Measurements from ENCODE around the gene RALGAPA1. TPM values are rescaled to one million over a fixed set of nuclear protein-coding genes. Genes with fewer than 3 reads are reported as not detected.
"Not testable (repeated sequence)": the region's sequence is repeated elsewhere in the genome, so short reads cannot be mapped to it uniquely, and the experiment has no call there.

RALGAPA1 gene
- total RNA-seq, 2 donors from 2014 or later, result 38.9 to 60.2 TPM

DNA sequence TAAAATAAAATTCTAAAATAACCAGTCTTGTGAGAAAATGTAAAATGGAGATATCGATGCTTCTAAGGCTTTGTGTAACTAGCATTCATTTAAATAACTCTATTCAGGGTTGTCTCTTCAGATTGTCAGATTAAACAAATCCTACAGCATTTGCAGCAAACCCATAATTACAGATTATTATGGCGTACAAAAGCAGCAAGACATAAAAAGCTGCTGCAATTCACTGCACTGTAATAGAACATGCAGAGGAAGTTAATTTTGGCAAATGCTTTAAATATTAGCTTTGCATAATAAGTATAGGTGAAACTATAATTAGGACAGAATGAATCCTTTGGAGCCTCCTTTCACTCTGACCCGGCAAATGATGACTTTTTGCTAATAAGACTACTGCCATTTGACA is 176.8 kb downstream of the RALGAPA1 start:
- Mint-ChIP-seq H3K4me3 (no peak overlapping the region), H3K27ac (no peak overlapping the region), H3K4me1 (ENCODE audit: low read depth in 2 of 2) (no peaks in the 10 kb centered on the region), H3K27me3 (no peaks in the 10 kb centered on the region), H3K36me3 (peaks cover 6% of the 10 kb centered on the region), H3K9me3 (peaks cover 5% of the 10 kb centered on the region)
- no peak for DNase-seq (ENCODE audit: low spot score)
- no peak for ATAC-seq

DNA sequence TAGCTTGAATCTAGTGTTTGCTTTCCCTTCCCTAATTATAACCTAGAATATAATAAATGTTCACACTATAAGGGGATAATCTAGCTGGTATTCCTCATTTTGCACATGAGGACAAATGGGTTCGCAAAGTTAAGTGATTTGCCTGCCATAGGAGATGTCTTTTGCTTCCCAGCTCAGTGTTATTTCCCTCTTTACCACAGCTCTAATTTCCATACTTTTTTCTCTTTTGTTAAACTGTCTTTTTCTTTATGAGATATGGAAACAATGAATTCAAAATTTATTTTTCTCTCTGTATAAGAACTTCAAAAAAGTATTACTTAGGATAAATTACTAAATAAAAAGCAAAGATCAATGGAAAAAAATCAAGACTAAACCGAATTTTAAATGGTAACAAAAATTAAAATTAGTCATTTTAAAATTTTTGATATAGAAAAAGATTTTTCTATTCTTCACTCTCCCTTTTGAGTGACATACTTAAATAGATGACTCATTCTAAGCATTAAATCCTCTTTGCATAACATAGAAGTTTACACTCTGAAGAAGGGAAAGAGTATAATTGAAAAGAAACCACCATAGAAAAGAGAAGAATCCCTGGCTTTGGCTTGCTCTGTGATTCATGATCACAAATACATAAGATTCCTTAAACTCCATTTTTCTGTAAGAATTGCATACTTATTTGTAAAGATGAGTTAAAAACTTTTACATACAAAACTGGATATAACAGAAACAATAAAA is 177.9 kb downstream of the RALGAPA1 start:
- no peak overlapping the region for H3K4me3 Mint-ChIP-seq
- H3K27ac Mint-ChIP-seq, result no peak overlapping the region
- H3K4me1 Mint-ChIP-seq (ENCODE audit: low read depth in 2 of 2), result no peaks in the 10 kb centered on the region
- H3K9me3 Mint-ChIP-seq, result no peaks in the 10 kb centered on the region
- DNase-seq (ENCODE audit: low spot score) (no peak), ATAC-seq (no peak)
- no peaks in the 10 kb centered on the region for H3K27me3 Mint-ChIP-seq
- no peaks in the 10 kb centered on the region for H3K36me3 Mint-ChIP-seq

DNA sequence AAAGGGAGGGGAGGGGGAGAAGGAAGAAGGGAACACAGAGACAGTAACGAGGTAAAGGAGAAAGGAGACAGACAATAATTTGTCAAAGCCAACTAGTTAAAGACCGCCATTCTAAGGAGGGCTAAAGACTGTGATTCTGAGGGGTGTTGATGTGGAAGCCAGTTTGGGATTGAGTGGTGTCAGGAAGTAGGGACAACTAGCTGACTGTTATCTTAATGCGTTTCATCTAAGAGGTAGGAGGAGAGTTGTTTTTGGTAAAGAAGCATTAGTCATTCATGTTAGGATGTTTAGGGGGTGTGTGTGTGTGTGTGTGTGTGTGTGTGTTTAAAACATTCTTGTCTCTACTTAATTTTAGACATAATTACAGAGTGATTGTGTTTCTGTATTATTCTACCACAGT is 180.1 kb downstream of the RALGAPA1 start:
- H3K9me3 Mint-ChIP-seq, result no peaks in the 10 kb centered on the region
- H3K27ac Mint-ChIP-seq, result no peak overlapping the region
- ATAC-seq (no peak), DNase-seq (ENCODE audit: low spot score) (no peak)
- H3K4me3 Mint-ChIP-seq, result no peak overlapping the region
- peaks cover 7% of the 10 kb centered on the region for H3K36me3 Mint-ChIP-seq
- H3K4me1 Mint-ChIP-seq (ENCODE audit: low read depth in 2 of 2), result no peaks in the 10 kb centered on the region
- no peaks in the 10 kb centered on the region for H3K27me3 Mint-ChIP-seq

DNA sequence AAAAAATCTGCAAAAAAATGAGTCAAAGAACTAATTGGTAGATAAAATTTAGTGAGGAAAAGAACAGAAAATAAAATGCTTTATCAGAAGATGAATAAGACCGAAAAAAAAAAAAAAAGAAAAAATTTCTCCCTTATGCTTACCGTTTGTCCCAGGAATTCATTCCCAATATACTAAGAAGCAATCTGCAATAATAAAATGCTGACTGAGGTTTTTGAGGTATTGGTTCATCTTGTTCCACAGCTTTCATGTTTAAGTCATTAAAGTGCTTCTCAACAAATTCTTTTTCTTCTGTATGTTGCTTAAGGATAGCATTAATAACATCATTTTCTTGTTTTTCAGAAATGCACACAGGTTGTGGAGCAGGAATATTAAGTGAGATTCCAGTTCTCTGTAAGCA is 182.1 kb downstream of the RALGAPA1 start:
- not testable (repeated sequence) for H3K27ac Mint-ChIP-seq; H3K4me1 Mint-ChIP-seq (ENCODE audit: low read depth in 2 of 2); DNase-seq (ENCODE audit: low spot score); H3K4me3 Mint-ChIP-seq; ATAC-seq; H3K27me3 Mint-ChIP-seq; H3K9me3 Mint-ChIP-seq
- peaks cover 13% of the 10 kb centered on the region for H3K36me3 Mint-ChIP-seq

DNA sequence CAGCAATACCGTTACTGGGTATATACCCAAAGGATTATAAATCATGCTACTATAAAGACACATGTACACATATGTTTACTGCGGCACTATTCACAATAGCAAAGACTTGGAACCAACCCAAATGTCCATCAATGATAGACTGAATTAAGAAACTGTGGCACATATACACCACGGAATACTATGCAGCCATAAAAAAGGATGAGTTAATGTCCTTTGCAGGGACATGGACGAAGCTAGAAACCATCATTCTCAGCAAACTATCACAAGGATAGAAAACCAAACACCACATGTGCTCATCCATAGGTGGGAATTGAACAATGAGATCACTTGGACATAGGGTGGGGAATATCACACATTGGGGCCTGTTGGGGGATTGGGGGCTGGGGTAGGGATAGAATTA is 187.1 kb downstream of the RALGAPA1 start:
- not testable (repeated sequence) for H3K4me3 Mint-ChIP-seq; ATAC-seq; DNase-seq (ENCODE audit: low spot score); H3K9me3 Mint-ChIP-seq; H3K27me3 Mint-ChIP-seq; H3K4me1 Mint-ChIP-seq (ENCODE audit: low read depth in 2 of 2); H3K27ac Mint-ChIP-seq
- peaks cover 35% of the 10 kb centered on the region for H3K36me3 Mint-ChIP-seq

DNA sequence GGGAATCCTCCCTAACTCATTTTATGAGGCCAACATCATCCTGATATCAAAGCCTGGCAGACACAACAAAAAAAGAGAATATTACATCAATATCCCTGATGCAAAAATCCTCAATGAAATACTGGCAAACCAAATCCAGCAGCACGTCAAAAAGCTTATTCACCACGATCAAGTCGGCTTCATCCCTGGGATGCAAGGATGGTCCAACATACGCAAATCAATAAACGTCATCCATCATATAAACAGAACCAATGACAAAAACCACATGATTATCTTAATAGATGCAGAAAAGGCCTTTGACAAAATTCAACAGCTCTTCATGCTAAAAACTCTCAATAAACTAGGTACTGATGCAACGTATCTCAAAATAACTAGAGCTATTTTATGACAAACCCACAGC is 189.1 kb downstream of the RALGAPA1 start:
- H3K27me3 Mint-ChIP-seq; H3K4me1 Mint-ChIP-seq (ENCODE audit: low read depth in 2 of 2): not testable (repeated sequence)

DNA sequence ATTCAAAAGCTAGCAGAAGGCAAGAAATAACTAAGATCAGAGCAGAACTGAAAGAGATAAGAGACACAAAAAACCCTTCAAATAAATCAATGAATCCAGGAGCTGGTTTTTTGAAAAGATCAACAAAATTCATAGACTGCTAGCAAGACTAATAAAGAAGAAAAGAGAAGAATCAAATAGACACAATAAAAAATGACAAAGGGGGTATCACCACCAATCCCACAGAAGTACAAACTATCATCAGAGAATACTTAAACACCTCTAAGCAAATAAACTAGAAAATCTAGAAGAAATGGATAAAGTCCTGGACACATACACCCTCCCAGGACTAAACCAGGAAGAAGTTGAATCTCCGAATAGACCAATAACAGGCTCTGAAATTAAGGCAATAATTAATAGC is 189.6 kb downstream of the RALGAPA1 start:
- not testable (repeated sequence) for H3K9me3 Mint-ChIP-seq; H3K27ac Mint-ChIP-seq; H3K4me1 Mint-ChIP-seq (ENCODE audit: low read depth in 2 of 2); H3K4me3 Mint-ChIP-seq; DNase-seq (ENCODE audit: low spot score); ATAC-seq; H3K27me3 Mint-ChIP-seq
- peaks cover 39% of the 10 kb centered on the region for H3K36me3 Mint-ChIP-seq

More for the DNA sequence above, 189.1 kb downstream of the RALGAPA1 start:
- DNase-seq (ENCODE audit: low spot score); H3K9me3 Mint-ChIP-seq; H3K27ac Mint-ChIP-seq; ATAC-seq; H3K4me3 Mint-ChIP-seq: not testable (repeated sequence)
- H3K36me3 Mint-ChIP-seq, result peaks cover 41% of the 10 kb centered on the region

DNA sequence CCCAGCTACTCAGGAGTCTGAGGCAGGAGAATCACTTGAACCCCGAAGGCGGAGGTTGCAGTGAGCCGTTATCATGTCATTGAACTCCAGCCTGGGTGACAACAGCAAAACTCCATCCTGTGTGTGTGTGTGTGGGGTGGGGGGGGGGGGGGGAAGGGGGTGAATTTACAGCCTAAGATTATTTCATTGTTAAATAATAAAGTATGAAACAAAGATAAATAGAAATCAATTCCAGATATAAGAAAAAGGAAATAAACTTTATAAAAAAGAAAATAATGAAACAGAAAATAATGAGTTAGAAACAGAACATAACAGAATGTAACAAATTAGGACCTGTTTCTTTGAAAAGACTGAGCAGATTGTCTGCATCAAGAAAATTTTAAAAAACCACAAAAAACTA is 191.6 kb downstream of the RALGAPA1 start:
- H3K4me1 Mint-ChIP-seq (ENCODE audit: low read depth in 2 of 2), result peaks cover 4 to 9% of the 10 kb centered on the region in 2 donors
- ATAC-seq (no peak), DNase-seq (ENCODE audit: low spot score) (no peak)
- peaks cover 34% of the 10 kb centered on the region for H3K36me3 Mint-ChIP-seq
- H3K27me3 Mint-ChIP-seq, result no peaks in the 10 kb centered on the region
- no peak overlapping the region for H3K27ac Mint-ChIP-seq
- peaks cover 4% of the 10 kb centered on the region for H3K9me3 Mint-ChIP-seq
- H3K4me3 Mint-ChIP-seq, result no peak overlapping the region

DNA sequence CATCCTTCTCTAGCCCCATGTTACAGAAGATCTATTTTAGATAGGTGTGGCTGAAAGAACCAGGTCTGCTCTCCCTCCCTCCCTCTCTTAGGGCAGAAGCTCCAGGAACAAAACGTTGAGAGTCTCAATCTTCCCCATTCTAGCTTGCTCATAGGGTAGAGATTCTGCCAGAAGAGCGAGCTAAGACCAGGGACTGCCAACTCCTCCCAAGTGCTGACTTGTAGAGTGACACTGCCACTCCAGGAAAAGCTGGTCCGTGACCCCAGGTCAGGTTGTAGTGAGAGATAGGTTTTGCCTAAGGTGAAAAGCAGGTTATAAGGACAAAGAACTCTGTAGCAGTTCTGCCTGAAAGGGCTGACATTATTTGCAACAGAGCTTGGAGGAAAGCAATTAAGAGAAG is 201.7 kb downstream of the RALGAPA1 start:
- H3K27ac Mint-ChIP-seq, result no peak overlapping the region
- no peaks in the 10 kb centered on the region for H3K27me3 Mint-ChIP-seq
- no peaks in the 10 kb centered on the region for H3K4me1 Mint-ChIP-seq (ENCODE audit: low read depth in 2 of 2)
- H3K4me3 Mint-ChIP-seq, result no peak overlapping the region
- ATAC-seq (no peak), DNase-seq (ENCODE audit: low spot score) (no peak)
- peaks cover 7% of the 10 kb centered on the region for H3K36me3 Mint-ChIP-seq
- no peaks in the 10 kb centered on the region for H3K9me3 Mint-ChIP-seq

DNA sequence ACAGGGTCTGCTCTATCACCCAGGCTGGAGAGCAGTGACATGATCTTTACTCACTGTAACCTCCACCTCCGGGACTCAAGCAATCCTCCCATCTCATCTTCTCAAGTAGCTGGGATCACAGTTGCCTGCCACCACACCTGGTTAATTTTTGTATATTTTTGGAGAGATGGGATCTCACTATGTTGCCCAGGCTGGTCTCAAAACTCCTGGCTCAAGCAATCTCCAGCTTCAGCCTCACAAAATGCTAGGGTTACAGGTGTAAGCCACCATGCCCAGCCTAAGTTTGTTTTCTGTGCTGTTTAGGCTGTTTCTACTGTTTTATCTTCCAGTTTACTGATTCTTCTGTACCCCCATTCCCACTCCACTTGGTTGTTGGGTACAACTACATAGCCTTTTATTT is 208.8 kb downstream of the RALGAPA1 start:
- Mint-ChIP-seq H3K36me3 (peaks cover 33% of the 10 kb centered on the region), H3K9me3 (peaks cover 3% of the 10 kb centered on the region), H3K4me3 (no peak overlapping the region), H3K4me1 (ENCODE audit: low read depth in 2 of 2) (no peaks in the 10 kb centered on the region), H3K27ac (no peak overlapping the region), H3K27me3 (no peaks in the 10 kb centered on the region)
- no peak for ATAC-seq
- DNase-seq (ENCODE audit: low spot score), result no peak

DNA sequence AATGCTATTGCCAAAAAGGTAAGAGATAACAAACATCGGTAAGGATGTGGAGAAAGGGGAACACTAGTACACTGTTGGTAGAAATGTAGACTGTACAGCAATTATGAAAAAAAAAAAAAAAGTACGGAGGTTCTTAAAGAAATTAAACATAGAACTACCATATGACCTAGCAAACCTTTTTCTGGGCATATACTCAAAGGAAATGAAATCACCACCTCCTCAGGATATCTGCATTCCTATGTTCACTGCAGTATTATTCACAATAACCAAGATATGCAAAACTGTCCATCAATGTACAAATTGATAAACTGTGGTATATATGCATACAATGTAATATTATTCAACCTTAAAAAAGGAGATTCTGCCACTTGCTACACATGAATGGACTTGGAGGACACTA is 214.5 kb downstream of the RALGAPA1 start:
- Mint-ChIP-seq H3K4me3 (no peak overlapping the region), H3K27ac (no peak overlapping the region), H3K4me1 (ENCODE audit: low read depth in 2 of 2) (peaks cover 0 to 2% of the 10 kb centered on the region in 2 donors), H3K36me3 (peaks cover 23% of the 10 kb centered on the region), H3K27me3 (no peaks in the 10 kb centered on the region), H3K9me3 (no peaks in the 10 kb centered on the region)
- no peak for DNase-seq (ENCODE audit: low spot score)
- no peak for ATAC-seq

DNA sequence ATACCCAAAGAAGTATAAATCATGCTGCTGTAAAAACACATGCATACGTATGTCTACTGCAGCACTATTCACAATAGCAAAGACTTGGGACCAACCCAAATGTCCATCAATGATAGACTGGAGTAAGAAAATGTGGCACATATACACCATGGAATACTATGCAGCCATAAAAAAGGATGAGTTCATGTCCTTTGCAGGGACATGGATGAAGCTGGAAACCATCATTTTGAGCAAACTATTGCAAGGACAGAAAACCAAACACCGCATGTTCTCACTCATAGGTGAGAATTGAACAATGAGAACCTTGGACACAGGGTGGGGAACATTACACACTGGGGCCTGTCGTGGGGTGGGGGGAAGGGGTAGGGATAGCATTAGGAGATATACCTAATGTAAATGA is 221.7 kb downstream of the RALGAPA1 start:
- H3K27ac Mint-ChIP-seq; DNase-seq (ENCODE audit: low spot score); ATAC-seq; H3K4me1 Mint-ChIP-seq (ENCODE audit: low read depth in 2 of 2); H3K4me3 Mint-ChIP-seq; H3K27me3 Mint-ChIP-seq; H3K9me3 Mint-ChIP-seq: not testable (repeated sequence)
- peaks cover 31% of the 10 kb centered on the region for H3K36me3 Mint-ChIP-seq

DNA sequence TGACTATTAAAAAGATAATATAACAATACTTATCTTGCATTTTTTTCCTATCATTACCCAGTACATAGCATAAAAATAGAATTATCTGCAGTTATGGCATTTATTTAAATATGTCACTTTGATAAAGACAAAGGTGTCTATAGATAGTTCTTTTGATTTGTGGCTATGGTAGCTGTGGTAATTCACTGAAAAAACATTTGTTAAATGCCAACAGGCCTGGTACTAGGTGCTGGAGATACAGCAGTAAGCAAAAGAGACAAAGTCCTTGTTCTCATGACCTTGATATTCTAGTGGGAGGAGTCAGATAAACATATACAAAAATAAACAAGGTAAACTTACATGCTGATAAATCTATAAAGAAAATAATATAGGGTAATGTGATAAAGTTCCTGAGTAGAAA is 230.5 kb downstream of the RALGAPA1 start:
- no peak overlapping the region for H3K27ac Mint-ChIP-seq
- no peak for ATAC-seq
- H3K4me3 Mint-ChIP-seq, result no peak overlapping the region
- H3K36me3 Mint-ChIP-seq, result peaks cover 6% of the 10 kb centered on the region
- H3K9me3 Mint-ChIP-seq, result no peaks in the 10 kb centered on the region
- DNase-seq (ENCODE audit: low spot score), result no peak
- H3K27me3 Mint-ChIP-seq, result no peaks in the 10 kb centered on the region
- no peaks in the 10 kb centered on the region for H3K4me1 Mint-ChIP-seq (ENCODE audit: low read depth in 2 of 2)

DNA sequence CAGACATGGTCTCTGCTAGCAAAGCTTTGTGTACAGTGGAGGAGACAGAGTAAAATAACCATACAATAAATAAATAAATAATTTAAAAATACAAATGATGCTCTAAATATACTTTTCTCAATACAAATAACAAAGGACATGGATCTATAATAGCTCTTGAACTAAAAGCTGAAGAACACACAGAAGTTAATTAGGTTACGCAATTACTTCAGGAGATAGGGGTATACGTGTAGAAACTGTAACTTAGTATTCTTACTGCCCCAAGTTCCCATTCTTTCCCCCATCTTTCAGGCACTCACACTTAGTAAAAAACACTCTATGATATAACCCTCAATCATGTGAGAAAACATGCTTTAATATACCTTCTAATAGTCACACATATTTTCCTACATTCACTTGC is 231.0 kb downstream of the RALGAPA1 start:
- no peak overlapping the region for H3K27ac Mint-ChIP-seq
- H3K4me3 Mint-ChIP-seq, result no peak overlapping the region
- no peak for DNase-seq (ENCODE audit: low spot score)
- H3K4me1 Mint-ChIP-seq (ENCODE audit: low read depth in 2 of 2), result no peaks in the 10 kb centered on the region
- H3K27me3 Mint-ChIP-seq, result no peaks in the 10 kb centered on the region
- ATAC-seq, result no peak
- no peaks in the 10 kb centered on the region for H3K9me3 Mint-ChIP-seq
- peaks cover 2% of the 10 kb centered on the region for H3K36me3 Mint-ChIP-seq

DNA sequence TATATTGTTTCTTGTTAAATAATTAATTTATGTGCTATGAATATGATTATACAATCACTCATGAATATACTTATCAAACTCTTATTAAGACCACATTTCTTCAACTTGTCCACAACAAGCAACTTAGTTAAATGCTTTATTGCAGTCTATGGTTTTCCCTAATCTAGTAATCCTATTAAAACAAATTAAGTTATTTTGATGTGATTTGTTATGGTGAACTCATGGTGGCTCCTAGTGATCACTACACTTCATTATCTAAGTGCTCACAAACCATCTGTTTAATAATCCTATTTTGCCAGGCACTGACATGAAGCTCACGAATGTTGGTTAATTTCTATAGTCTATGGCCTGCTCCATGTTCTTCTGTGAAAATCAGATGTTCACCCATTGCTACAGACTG is 232.2 kb downstream of the RALGAPA1 start:
- Mint-ChIP-seq H3K9me3 (no peaks in the 10 kb centered on the region), H3K27ac (no peak overlapping the region), H3K4me3 (no peak overlapping the region), H3K36me3 (no peaks in the 10 kb centered on the region), H3K4me1 (ENCODE audit: low read depth in 2 of 2) (no peaks in the 10 kb centered on the region), H3K27me3 (no peaks in the 10 kb centered on the region)
- no peak for DNase-seq (ENCODE audit: low spot score)
- ATAC-seq, result no peak
